ENCODE data around the gene AUTS2.

Gene AUTS2

DNA sequence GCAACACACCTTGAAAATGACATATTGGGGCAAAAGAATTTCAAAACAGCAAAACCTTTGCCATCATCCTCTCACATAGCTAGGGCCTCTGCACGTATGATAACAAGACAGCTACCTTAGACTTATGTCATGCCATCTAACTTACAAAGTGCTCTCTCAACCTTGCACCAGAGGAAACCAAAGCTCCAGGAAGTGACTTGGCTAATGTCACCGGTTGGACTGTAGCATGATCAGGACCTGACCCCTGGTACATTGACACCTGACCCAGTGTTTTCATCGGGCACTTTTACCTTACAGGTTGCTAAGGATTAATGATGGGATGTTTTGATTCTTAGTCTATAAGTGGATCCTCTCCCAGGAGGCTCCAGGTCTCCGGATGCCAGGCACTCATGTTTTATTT, 1003.8 kb downstream of the AUTS2 start:
- no peak for DNase-seq (ENCODE audit: low spot score)

DNA sequence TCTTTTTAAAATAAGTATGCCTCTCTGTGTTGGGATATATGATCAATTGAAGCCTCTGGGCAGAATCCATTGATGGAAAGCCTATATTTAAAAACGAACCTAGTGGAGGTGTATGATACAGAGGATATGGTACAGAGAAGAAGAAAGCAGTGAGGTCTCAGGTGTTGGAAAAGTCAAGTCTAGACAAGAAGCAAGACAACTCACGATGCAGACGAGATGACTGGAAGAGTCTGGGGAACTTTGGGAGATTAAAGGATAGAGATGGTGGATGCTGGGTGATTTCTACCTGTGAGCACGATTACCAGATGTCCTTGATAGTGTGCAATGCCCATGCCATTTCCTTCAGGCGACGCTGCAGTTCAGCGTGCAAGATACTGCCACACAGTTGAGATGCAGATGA, 1009.0 kb downstream of the AUTS2 start:
- no peak for DNase-seq (ENCODE audit: low spot score)

DNA sequence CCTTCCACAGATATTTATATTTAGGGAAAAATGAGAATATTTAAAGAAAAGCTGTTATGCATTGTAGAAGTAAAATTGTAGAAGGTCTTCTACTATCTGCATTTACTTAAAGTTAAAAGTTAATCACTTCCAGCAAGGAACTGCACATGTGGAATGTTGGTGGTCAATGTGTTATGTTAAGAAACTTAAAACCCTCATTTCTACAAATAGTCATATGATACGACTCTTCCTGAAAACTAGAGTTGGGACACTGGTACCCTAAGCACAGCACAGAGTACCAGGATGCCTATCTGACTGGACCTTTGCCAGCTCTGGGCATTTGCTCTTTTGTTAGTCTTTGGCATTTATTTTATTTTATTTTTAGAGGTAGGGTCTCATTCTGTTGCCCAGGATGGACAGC, 1009.5 kb downstream of the AUTS2 start:
- no peak for DNase-seq (ENCODE audit: low spot score)

DNA sequence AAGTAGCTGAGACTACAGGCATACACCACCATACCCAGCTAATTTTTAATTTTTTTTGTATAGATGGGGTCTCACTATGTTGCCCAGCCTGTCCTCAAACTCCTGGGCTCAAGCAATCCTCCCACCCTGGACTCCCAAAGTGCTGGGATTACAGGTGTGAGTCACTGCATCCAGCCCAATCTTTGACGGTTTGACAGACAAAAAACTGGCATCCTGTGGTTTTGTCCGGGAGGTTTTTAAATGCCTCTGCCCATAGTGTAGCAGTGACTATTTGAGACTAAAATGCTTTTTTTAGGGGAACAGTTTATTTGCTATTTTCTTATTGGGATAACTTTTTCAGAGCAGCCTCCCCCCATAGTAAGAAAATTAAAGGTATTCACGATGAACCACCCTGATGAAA, 1010.0 kb downstream of the AUTS2 start:
- DNase-seq (ENCODE audit: low spot score) = no peak

DNA sequence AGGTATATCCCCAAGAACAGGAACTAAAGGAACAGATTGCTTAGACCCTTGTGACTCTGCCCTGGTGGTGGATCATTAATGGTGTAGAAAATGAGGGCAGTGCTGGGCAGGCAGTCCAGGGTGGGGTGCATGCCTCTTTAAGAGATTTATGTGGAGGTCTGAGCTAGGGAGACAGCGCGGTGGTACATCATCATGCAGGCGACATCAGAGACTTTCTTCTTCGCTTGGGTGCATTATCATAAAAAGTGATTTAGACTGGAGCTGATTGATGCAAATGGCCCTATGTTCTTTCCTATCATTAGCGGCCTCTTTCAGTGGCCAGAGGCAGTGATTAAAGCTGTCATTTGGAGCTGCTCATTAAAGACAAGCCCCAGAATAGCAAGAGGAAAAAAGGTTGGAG, 1014.5 kb downstream of the AUTS2 start:
- no peak for DNase-seq (ENCODE audit: low spot score)

DNA sequence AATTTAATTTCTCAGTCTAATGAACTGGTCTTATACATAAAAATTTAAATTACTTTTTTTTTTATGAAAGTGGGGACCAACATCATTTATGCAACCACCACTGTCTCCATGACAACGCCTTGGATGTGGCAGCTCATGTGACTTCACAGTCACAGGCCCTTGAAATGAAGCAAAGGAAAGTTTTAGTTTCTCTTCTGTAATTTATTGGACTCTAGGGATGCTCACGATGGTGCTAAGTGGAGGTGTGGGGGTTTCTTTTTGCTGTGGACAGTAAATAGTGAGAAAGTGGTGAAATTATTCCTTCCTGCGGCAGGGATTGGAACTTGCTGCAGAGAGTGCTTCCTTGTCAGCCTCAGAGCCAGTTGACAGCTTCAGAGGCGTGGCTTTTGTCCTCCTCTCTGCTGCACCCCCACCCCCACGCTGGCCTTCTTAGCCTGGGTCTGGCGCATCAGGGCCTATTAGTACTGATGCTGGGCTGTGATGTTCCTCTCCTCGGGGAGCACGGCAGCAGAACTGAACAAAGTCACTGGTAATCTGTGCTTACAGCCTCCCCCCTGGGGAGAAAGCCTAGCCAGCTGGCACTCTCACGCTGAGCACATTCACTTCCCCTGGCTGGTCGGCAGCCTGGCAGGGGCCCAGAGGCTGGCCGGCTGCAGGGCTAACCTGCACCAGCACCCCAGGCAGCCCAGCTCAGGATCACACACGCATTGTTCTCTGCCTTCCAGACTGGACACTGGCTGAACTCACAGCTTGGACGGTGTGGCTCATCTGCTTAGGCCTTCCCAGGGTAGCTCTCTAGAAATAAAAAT, 1016.2 kb downstream of the AUTS2 start:
- no peak for DNase-seq (ENCODE audit: low spot score)

DNA sequence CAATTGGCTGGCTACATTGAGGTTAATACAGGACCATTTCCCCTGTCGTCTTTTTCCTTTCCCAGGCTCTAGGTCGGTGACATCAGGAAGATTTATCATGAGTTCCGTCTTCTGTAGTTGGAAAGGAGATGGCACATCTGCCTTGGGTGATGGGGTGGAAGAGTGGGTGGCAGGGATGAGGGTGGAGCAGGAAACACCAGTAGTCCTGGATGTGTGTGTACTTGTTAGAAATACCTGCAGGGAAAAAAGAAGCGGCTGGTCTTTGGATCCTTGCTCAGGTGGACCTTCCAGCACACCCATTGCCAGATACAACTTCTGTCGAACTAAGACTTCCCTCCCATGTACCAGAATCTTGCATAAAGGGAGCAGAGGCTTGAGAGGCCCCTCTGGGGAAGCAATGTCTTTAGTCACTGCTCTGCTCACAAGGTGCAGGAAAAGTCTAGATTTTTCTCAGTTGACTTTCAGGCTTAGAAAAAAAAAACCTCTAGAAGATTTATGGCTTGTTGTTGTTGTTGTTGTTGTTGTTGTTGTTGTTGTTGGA, 1016.9 kb downstream of the AUTS2 start:
- no peak for DNase-seq (ENCODE audit: low spot score)

DNA sequence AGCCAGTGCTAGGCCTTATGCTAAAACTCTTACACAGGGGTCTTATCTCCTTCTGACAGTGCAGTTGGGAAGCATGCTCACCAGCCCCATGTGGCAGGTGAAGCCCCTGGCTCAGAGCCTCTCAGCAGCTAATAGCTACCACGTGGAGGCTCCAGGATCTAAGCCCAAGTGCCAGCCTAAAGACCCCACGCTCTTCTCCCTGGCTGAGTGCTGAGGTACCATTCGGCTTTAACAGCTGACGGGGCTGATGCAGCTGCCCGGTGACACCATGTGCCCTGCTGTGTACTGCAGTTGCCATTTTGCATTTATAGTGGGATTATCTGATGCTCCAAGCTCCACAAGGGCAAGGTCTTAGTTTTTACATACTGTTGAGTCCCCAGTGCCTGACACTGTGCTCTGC, 1017.9 kb downstream of the AUTS2 start:
- no peak for DNase-seq (ENCODE audit: low spot score)

DNA sequence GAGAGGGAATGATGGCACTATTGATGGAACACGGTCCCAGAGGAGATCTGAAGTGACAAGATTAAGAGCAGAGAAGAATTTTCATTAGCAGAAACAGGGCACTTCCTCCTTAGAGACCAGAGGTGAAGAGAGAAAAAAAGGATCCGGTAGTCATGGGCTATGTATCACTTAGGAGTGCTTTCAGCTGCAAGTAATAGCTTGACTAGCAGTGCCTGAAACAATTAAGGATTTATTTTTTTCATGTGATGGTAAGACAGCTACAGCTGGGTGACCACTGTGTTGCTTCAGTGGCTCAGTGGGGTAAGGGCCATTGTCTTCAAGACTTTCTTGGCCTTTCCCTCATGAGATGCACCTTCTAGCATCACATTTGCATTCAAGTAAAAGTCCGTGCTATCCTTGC, 1018.5 kb downstream of the AUTS2 start:
- DNase-seq (ENCODE audit: low spot score) = no peak

DNA sequence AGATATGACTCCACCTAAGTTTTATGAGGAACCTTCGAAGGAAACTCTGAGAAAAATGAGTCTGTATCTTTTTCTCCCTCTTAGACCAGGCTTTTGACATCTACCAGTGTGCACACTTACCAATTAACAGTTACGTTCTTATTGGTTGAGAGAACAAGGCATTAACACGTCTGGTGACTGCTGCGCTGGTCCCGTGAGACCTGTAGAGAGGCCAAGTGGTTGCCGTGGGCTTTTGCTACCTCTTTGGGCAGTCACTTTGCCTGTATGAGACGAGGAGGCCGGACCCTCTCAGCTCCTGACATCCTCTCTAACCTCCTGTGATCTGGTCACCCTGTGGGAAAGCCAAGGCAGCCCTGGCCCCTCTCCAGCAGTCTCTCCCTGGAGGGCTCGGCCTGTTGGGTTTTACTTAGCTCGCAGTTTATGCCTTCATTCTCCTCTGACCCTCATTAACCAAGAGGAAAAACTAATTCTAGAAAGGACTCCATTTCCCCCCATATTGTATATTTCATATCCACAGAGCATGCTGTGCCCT, 1019.8 kb downstream of the AUTS2 start:
- no peak for DNase-seq (ENCODE audit: low spot score)

DNA sequence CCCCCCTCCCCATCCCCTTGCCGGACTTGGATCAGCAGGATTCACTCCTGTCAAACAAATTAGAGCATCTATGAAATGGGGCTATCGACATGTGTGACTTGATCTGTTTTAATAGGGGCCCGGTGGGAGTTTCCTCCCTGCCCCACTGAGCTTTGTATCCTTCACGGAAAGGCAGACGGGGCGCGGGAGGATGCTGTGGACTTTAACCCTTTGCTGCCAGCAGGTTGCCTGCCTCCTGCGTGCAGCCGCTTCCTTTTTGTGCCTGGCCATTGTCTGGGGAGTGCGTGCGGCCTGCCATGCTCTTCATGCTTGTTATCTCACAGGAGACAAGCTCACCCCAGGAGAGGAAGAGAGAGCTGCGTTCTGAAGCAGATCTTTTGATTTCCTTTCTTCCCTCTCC, 1020.9 kb downstream of the AUTS2 start:
- no peak for DNase-seq (ENCODE audit: low spot score)

DNA sequence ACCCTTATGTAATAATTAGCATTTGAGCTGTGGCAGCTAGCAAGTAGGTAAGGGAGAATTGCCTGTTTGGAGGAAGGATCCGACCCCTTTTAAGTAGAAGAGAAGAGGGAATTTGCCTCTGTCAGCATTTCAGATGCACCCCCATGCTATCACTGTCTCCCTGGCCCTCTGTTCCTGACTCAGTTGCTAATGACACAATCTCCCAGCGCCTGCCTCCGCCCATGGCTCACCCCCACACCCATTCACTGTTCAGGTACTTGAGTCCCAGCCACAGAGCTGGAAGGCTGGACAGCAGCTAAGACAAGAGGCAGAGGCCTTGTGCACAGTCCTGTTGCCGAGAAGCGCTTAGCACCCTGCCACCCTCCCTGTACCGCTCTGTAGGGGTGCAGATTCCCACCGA, 1021.4 kb downstream of the AUTS2 start:
- no peak for DNase-seq (ENCODE audit: low spot score)

DNA sequence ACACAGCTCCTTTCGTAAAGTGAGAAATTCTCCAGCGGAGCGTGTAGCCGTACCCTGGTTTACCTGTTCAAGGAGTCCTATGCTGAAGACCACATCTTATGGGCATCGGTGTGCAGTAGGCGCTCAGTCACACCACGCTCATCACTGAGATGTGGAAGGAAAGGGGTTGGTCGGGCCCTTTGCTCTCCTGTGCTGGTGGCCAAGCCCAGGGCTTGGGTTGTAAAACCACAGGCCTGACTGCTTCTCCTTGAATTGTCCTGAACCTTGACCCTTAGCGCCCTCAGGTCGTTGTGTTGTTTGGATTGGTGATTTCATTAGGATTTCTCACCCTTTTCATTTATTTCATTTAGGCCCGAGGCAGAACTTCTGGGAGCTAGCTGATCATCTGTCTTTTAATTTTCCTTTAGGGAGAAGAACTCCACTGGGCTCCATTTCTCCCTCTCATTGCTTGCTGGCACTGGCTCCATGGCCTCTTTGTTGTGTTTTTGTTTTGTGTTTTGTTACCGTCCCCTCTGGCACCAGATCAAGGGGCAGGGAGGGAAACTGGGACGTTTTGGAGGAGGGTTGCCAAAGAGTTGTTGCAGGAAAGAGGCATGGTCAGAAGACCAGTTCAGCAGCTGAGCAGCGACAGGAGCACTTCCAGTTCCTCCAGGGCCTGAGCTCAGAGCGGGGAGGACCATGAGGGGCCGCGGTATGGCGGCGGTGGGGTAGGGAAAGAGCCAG, 1022.2 kb downstream of the AUTS2 start:
- no peak for DNase-seq (ENCODE audit: low spot score)

DNA sequence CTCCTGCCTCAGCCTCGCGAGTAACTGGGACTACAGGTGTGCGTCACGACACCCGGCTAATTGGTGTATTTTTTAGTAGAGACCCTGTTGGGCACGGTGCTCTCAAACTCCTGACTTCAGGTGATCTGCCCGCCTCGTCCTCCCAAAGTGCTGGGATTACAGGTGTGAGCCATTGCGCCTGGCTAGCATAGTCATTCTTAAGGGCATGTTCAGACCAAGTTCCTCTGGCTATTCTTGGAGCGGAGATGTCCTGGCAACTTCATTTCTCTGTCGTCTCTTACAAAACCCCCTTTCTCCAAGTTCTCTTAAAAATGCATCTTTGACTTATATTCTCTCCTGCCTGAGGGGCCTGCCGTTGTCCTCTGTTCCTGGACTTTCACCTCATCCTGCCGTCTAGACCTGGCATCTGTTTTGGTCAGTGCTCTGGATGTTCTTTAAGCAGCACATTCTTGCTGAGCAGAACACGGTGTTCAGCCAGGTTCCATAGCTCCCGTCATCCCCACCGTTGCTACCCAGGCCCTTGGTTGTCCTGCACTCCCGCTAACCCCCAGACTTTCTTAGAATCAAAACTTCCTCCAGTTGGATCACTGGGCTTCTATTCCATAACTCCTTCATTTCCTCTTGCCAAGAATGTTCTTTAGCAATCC, 1023.8 kb downstream of the AUTS2 start:
- no peak for DNase-seq (ENCODE audit: low spot score)

DNA sequence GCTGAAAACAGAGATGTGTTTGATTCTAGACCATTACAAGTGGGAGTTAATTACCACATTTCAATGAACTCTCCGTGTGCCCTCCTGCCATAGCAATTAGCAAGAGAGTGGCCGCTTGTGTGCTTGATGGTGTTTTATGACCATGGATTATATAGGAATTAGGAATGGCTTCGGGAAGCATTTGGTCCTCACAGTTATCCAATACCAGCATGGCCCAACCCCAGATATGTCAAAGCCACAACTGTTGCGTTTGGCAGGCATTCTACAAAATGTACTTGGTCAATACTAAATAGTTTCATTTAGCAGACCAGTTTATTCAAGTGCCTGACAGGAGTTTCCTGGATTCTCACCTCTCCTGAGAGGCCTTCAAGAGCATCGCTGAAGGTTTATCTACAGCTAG, 1024.7 kb downstream of the AUTS2 start:
- DNase-seq (ENCODE audit: low spot score) = no peak

DNA sequence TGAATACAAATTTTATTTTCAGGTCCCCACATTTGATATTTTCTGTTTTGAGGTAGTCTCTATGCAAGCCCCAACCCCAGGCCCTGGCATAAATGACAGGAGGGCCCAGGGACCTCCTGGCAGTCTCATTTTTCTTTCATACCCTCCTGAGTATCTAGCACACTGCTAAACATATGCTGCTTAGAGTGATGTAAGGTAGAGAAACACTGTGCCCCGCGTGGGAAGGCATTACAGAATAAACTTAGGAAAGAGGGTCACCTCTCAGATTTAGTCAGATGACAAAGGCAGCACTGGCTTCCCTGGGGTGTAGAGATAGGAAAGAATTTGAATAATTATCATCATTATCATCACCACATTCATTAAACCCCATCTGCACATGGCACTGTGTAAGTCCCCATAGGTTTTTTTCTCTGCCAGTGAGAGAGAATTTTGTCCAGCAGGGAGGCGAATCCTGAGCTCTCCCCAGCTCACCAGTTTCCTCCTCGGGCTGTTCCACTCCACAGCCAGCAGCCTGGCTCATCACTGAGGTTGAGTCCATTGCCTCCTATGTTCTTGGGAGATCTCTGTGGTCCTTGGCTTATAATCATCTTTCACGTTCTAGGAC, 1026.3 kb downstream of the AUTS2 start:
- no peak for DNase-seq (ENCODE audit: low spot score)

DNA sequence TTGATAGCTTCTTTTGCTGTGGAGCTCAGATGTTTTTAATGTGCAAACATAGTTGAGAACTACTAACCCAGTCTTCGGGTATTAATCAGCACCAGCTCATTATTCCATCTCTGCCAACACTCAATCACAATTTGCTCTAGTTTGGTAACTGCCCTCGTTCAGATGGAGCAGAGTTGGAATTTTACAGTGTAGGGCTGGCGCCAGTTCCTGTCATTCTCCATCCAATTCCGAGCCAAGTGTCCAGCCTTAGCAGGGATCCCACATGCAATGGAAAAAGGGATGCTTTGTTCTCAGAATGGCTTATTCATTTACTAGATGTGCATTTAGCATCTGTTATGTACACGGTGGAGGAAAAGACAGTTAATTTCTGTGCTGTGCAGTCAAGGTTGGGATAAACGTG, 1029.2 kb downstream of the AUTS2 start:
- DNase-seq (ENCODE audit: low spot score) = no peak

DNA sequence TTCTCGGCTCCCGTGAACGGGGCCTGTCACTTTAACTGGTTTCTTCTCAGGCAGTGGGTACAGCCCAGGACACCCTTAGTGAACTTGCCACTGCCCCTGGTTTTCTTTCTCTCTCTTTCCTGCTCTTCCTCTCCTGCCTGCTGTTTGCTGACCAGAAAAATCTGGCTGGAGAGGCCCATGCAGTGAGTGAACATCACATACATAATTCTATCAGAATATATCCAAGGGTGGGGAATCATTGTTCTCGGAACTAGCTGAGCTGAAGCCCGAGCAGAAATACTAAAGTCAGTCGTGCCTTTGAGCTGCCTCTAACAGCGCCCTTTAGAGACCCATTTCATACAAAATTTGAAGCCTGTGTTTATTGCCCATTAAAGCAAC, 1032.2 kb downstream of the AUTS2 start:
- no peak for DNase-seq (ENCODE audit: low spot score)

DNA sequence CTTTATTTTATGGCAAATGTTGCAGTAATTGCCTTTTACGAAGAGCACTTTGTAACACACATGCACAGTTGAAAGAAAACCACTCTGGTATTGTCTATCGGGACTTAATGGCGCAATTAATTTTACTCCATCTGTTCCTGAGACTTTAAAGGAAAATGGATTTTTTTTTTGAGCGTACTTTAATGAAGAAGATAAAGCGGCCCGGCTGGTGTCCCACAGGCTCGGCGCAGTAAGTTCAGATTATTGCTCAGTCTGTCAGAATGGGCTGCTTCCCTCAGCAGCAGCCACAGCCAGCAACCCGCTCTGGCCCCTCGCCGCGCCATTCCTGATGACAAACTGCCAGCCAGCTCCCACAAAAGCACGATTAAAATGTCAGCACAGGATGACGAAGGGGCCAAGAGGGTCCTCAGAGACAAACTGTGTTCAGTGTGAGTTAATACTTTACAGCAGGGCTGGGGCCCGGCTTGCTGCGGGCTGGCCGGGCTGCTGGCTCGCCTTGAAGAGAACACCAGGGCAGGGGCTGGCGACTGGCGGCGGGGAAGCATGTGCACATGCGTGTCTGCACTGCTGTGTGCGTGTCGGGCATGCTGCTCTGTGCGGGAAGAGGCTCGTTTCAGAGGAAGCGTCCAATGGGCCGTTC, 1032.7 kb downstream of the AUTS2 start:
- no peak for DNase-seq (ENCODE audit: low spot score)

DNA sequence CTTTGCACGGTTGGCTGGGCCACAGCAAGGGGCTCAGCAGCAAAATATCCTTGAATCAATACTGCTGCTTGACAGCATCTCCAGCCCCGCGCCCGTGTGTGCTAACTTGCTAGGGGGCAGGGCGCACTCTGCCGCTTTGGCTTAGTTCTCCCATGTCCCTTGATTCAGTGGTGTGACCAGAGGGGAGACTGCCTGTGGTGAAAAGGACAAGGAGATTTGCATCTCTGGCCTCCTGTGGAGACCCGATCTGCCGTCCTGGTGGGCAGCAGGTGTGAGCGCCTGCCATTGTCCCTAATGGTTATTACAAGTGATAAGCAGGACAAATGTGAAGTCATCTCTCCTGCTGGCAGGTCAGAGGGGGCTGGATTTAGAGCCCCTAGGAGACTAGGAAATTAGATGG, 1033.4 kb downstream of the AUTS2 start:
- DNase-seq (ENCODE audit: low spot score) = no peak

DNA sequence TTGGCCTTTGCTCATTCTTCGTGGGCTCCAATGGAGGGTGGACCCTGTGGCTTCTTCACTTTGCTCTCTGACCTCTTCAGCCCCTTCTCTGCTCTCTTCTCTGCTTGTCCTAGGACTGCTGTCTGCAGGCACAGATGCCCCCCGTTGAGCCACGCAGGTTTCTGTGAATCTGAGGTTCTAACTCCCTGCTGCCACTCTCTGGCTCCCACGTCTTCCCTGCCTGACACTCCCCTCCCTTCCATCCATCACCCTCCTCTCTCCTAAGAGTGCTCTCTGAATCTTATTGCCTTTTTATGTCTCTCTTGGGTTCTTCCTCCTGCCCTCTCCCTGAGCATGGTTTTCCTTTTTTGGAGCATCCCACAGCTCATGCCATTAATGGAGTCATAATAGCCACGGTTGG, 1034.1 kb downstream of the AUTS2 start:
- DNase-seq (ENCODE audit: low spot score) = no peak

DNA sequence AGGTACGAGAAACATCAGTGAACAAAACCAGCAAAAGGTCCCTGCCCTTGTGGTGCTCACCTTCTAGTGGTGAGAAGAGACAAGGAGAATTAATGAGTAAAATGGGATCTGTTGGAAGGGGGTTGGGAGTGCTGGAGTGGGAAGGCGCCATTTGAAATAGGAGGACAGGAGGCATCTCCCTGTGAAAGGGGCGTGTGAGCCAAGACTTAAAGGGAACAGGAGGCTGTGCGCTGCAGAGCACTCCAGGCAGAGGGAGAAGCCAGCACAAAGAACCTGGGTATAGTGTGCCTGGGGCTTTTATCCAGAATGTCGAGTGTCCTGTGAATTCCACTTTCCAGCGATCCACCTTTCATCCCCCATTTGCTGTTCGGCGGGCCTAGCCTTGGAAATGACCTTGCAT, 1035.8 kb downstream of the AUTS2 start:
- DNase-seq (ENCODE audit: low spot score) = no peak
